Kidney epithelial cell (primary cell): Measurements from ENCODE around the gene OR1B1. TPM values are rescaled to one million over a fixed set of nuclear protein-coding genes. Genes with fewer than 3 reads are reported as not detected.
"Not testable (repeated sequence)": the region's sequence is repeated elsewhere in the genome, so short reads cannot be mapped to it uniquely, and the experiment has no call there.

Experiments
- DNase-seq: peaks from one replicate; pipeline ENCODE4 v3.0.0-alpha.2; 2010; ENCODE audit warnings: low read depth
- H3K27me3 ChIP-seq: 2 replicates; pipeline ENCODE4 v1.6.0; 2011; ENCODE audit warnings: low read length; ENCODE audit not compliant: control insufficient read depth, insufficient read depth
- H3K36me3 ChIP-seq: 2 replicates; pipeline ENCODE4 v1.5.1; 2011; ENCODE audit warnings: low read length; ENCODE audit not compliant: control insufficient read depth, insufficient read depth
- H3K4me3 ChIP-seq: 2 replicates; pipeline ENCODE4 v1.5.1; 2011; ENCODE audit warnings: low read depth, mild to moderate bottlenecking, control low read depth, low read length
- total RNA-seq: library from RNA; depleted of rRNA; stranded (reverse); fragments of >200 nt; gene quantifications from 2 replicates; pipeline ENCODE4 v1.2.3, GENCODE V29; 2015
- TF ChIP-seq, protein P1 (sequence below): IDR thresholded peaks from 2 replicates; pipeline ENCODE4 v1.5.1; 2011; ENCODE audit warnings: mild to moderate bottlenecking, moderate library complexity, low read length, control low read depth, inconsistent platforms; ENCODE audit not compliant: insufficient read depth, poor library complexity, severe bottlenecking

Gene OR1B1
- total RNA-seq, 1 donor from 2014 or later = not detected

DNA sequence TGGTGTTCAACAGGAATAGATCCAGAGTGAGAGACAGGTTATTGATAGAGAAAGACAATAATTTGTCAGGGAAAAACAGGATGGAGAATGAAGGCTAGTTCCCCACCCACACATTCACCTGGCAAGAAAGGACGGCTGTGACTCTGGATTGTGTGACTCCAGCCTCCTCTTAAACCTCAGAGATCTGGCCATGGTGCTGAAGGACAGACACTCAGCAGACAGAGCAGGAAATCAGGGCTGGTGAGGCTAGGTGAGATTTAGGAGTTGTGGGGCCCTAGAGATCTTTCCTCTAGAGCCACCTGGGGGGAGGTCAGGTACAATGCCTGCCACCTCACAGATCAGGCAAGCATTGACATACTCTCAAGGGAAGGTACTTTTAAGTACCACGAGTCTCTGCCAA is 15.2 kb downstream of the OR1B1 start:
- no peak for DNase-seq
- TF ChIP-seq, protein P1, sequence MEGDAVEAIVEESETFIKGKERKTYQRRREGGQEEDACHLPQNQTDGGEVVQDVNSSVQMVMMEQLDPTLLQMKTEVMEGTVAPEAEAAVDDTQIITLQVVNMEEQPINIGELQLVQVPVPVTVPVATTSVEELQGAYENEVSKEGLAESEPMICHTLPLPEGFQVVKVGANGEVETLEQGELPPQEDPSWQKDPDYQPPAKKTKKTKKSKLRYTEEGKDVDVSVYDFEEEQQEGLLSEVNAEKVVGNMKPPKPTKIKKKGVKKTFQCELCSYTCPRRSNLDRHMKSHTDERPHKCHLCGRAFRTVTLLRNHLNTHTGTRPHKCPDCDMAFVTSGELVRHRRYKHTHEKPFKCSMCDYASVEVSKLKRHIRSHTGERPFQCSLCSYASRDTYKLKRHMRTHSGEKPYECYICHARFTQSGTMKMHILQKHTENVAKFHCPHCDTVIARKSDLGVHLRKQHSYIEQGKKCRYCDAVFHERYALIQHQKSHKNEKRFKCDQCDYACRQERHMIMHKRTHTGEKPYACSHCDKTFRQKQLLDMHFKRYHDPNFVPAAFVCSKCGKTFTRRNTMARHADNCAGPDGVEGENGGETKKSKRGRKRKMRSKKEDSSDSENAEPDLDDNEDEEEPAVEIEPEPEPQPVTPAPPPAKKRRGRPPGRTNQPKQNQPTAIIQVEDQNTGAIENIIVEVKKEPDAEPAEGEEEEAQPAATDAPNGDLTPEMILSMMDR = no peak
- Histone ChIP-seq H3K27me3 (no peaks in the 10 kb centered on the region), H3K36me3 (no peaks in the 10 kb centered on the region), H3K4me3 (no peak overlapping the region)

DNA sequence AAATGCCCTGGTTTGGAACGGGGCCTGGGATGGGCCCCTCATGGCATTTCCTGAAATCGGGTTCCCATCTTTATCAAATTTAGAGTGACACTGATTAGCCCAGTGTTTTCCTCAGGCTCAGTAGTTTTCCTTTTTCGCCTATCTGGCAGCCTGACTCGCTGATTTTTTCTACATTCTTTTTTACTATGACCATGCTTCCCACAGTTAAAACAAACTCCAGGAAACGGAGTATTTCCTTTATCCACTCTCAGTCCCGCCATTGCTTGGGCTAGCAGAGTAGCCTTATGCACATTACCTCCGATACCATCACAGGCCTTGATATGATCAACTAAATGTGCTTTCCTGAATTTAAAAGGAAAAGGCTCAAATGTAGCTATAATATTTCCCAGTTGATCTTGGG is 37.4 kb downstream of the OR1B1 start:
- no peak for DNase-seq
- Histone ChIP-seq H3K4me3 (no peak overlapping the region), H3K36me3 (no peaks in the 10 kb centered on the region), H3K27me3 (no peaks in the 10 kb centered on the region)
- TF ChIP-seq, protein P1 = no peak

DNA sequence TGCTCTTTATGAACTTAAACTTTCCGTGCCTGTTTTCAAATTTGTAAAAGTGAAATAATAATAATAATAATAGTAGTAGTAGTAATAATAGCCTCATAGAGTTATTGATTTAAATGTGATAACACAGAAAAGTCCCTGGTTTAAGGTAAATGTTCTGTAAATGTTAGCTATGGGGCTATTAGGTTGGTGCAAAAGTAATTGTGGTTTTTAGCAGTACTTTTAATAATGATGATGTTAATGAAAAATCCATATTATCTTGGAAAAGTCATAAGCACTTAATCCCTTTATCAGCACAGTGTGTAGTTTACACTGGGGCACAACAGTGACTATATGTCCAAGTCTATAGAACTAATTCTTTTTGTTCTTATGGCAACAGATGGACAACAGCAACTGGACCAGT is 43.1 kb downstream of the OR1B1 start, which contains the start of gene OR1Q1:
Gene OR1Q1 (plus strand): TSS at position 377 of the 400 bp plus-strand sequence. CDS start 0 bp downstream, at position 377.
- TF ChIP-seq, protein P1 = no peak
- Histone ChIP-seq H3K4me3 (no peak within 1 kb of the TSS), H3K36me3 (no peaks in the 10 kb centered on the region), H3K27me3 (peaks cover 2% of the 10 kb centered on the region)
- no peak for DNase-seq

DNA sequence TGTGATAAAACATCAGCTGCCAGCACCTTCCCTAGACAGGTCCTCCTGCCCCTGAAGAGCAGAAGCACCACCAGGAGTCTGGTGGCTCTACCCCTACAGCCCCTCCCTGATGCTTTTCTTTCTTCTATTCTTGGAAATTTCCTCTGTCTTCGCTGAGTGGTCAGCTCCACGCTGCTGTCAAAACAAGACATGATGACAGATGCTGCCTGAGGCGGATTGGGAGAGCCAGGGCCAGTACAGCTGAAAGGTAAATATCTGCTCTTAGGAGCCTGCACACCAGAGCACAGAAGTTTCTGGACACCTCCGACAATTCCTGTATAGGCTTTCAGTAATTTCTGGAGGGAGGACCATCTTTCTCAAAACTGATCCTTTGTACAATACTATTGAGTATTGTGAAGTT is 47.6 kb downstream of the OR1B1 start:
- Histone ChIP-seq H3K36me3 (no peaks in the 10 kb centered on the region), H3K27me3 (peaks cover 2% of the 10 kb centered on the region), H3K4me3 (no peak overlapping the region)
- TF ChIP-seq, protein P1 = no peak
- DNase-seq = no peak

DNA sequence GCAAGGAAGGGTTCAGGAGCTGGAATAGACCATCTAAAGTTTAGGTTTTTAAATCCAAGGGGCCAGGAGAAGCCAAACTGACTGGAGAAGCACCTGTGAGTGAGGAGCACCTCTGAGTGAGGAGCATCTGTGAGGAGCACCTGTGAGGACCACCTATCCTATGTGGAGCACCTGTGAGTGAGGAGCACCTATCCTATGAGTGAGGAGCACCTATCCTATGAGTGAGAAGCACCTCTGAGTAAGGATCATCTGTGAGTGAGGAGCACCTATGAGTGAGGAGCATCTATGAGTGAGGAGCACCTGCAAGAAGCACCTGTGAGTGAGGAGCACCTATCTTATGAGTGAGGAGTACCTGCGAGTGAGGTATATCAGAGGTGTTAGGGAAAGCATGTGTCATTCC is 50.8 kb downstream of the OR1B1 start:
- H3K27me3 ChIP-seq = peaks cover 2% of the 10 kb centered on the region
- H3K36me3 ChIP-seq = no peaks in the 10 kb centered on the region
- TF ChIP-seq, protein P1 = no peak
- H3K4me3 ChIP-seq = no peak overlapping the region
- no peak for DNase-seq

DNA sequence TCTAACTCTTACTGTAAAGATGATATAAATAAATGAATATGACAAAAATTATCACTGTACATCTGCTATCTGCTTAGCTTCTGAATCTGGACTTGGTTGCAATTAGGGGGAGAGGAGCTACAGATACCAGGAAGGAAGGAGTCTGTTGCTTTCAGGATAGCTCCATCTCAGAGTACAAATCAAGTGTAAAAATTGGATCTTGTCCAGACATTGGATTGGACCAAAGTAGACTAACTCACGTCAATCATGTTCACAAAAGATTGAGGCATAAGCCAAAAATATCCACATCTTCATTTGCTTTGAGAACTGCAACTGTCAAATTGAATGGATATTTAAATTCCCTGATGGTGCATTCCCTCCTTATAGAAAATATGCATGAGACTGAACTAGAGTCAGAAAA is 51.7 kb downstream of the OR1B1 start:
- H3K4me3 ChIP-seq = no peak overlapping the region
- no peak for DNase-seq
- TF ChIP-seq, protein P1 = no peak
- H3K36me3 ChIP-seq = no peaks in the 10 kb centered on the region
- peaks cover 2% of the 10 kb centered on the region for H3K27me3 ChIP-seq

DNA sequence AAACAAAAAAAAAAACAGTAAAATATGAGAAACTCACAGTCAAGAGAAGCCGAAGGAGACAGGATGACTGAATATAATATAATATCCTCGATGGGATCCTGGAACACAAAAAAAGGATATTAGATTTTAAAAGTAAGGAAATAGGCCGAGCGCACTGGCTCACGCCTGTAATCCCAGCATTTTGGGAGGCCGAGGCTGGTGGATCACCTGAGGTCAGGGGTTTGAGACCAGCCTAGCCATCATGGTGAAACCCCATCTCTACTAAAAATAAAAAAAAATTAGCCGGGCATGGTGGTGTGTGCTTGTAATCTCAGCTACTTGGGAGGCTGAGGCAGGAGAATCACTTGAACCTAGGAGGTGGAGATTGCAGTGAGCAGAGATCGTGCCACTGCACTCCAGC is 74.1 kb downstream of the OR1B1 start, which contains the start of gene OR1L8:
Gene OR1L8 (minus strand): TSS at position 101 of the 400 bp plus-strand sequence. CDS start 14,907 bp downstream, outside the sequence.
- H3K4me3 ChIP-seq, H3K36me3 ChIP-seq, H3K27me3 ChIP-seq, DNase-seq: not testable (repeated sequence)
